Hepatocyte (in vitro differentiated cells): ENCODE data around the gene PTPRN2.

Experiments used
- CTCF ChIP-seq: fragments of 200-600 bp; sonication (generic); IDR thresholded peaks from 2 replicates; pipeline ENCODE4 v1.5.1; 2016; ENCODE audit warnings: antibody characterized with exemption, mild to moderate bottlenecking; ENCODE audit not compliant: poor library complexity
- EZH2 ChIP-seq: fragments of 200-600 bp; sonication (generic); IDR thresholded peaks from 2 replicates; pipeline ENCODE4 v1.6.1; 2016; ENCODE audit warnings: antibody characterized with exemption, mild to moderate bottlenecking, borderline replicate concordance

DNA sequence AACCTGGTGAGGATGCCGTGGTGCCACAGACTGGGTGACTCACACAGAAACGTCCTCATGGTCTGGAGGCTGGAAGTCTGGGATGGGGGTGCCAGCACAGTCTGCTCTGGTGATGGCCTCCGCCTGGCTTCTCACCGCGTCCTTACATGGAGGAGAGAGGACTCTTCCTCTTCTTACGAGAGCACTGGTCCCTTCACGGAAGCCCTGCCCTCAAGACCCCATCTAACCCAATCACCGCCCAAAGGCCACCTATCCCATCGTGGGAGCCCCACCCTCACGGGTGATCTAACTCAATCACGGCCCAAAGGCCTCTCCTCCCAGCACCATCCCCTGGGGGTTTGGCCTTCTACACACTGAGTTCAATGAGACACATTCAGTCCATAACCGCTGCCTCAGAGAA, 137.7 kb downstream of the PTPRN2 start:
- no peak for TF ChIP-seq CTCF
- TF ChIP-seq EZH2 = no peak
